Epithelial cell of proximal tubule (primary cell): ENCODE data around the gene BLOC1S4. TPM values are rescaled to one million over a fixed set of nuclear protein-coding genes. Genes with fewer than 3 reads are reported as not detected.

Experiments
- DNase-seq: peaks from one replicate; pipeline ENCODE4 v3.0.0-alpha.2; 2011; ENCODE audit warnings: low read depth
- H3K4me3 ChIP-seq: 2 replicates; pipeline ENCODE4 v1.5.1; 2011; ENCODE audit warnings: low read depth, mild to moderate bottlenecking, low read length
- total RNA-seq: library from RNA; depleted of rRNA; stranded (reverse); fragments of >200 nt; gene quantifications from 2 replicates; pipeline ENCODE4 v1.2.3, GENCODE V29; 2015
- TF ChIP-seq, protein P1 (sequence below): conservative IDR thresholded peaks from 2 replicates; pipeline ENCODE4 v1.5.1; 2012; ENCODE audit warnings: low read depth, mild to moderate bottlenecking, low read length

The BLOC1S4 gene
- total RNA-seq, 1 donor from 2014 or later = 22.0 TPM

DNA sequence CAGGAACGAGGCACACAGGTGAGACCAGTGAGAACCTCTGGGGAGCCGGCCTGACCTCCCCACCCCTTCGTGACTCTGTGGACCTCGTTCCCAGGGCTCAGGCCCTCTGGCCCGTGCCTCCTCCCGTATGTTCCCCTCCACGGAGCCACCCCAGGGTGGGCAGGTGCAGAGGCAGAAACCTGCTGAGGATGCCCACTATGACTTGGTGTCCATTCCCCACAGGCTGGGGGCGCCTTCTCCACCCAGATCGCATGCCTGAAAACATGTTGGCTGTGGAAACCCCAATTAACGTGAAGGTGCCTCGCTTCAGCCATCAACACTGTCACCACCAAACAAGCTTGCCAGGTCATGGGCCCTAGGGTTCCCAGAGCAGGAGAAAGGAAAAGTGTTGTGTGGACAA, 27.0 kb downstream of the BLOC1S4 start:
- no peak for DNase-seq
- H3K4me3 ChIP-seq = no peak overlapping the region
- TF ChIP-seq, protein P1, sequence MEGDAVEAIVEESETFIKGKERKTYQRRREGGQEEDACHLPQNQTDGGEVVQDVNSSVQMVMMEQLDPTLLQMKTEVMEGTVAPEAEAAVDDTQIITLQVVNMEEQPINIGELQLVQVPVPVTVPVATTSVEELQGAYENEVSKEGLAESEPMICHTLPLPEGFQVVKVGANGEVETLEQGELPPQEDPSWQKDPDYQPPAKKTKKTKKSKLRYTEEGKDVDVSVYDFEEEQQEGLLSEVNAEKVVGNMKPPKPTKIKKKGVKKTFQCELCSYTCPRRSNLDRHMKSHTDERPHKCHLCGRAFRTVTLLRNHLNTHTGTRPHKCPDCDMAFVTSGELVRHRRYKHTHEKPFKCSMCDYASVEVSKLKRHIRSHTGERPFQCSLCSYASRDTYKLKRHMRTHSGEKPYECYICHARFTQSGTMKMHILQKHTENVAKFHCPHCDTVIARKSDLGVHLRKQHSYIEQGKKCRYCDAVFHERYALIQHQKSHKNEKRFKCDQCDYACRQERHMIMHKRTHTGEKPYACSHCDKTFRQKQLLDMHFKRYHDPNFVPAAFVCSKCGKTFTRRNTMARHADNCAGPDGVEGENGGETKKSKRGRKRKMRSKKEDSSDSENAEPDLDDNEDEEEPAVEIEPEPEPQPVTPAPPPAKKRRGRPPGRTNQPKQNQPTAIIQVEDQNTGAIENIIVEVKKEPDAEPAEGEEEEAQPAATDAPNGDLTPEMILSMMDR = no peak

DNA sequence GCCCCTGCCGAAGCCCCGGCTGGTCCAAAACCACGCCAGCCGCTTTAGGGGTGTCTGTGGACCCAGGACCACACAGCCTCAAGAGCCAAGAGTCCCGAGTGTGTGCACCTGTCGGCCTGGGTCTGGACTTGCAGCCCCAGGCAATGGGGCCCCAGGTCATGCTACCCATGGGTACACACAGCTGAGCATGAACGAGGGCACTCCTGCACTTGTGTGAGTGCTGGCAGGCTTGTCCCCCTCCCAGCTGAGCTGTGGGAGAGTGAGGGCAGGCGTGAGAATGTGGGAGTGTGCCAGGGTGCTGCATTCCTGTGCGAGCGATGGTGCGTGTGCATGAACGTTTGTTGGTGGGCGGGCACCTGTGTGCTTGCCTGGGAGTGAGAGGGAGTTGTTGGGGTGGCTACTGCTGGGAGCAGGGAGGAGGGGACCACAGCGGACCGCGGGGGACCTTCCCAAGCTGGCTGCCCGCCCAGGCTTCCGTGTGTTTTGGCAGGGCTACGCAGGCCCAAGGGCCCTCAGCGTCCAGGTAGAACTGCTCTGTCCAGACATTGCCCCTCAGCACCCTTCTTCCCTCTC, 30.8 kb downstream of the BLOC1S4 start:
- DNase-seq = no peak
- H3K4me3 ChIP-seq = no peak overlapping the region
- TF ChIP-seq, protein P1 = no peak

DNA sequence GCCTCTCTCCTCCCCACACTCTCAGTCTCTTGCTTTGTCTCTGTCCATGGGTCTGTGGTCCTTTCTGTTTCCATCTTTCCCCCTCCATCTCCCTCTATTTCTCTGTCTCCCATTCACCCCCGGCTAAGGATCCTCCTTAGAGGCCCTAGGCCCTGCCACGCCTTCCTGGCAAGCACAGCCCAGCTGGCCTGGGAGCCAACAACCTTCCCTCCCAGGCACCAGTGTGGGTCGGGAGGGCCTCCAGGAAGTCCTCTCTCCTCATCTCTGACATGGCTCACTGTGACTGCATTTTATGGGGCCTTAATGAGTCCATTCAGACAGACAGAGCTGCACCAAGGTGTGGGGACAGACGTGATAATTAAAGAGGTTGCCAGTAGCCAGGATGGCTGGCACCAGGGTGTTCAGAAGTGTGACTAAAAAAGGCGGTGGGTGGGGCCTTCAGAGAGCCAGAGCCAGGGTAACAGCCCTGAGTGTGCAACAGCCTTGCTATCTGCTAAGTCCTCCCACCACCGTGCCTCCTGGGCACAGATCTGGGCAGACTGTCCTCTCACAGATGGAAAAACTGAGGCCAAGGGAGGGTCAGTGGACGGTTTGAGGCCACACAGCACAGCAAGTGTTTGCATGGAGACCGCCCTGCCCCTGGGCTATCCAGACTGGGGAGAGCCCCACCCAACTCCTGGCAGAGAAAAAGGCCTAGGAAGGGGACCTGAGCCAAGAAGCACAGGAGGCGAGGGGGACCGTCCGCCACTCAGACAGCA, 31.5 kb downstream of the BLOC1S4 start:
- no peak overlapping the region for H3K4me3 ChIP-seq
- DNase-seq = no peak
- TF ChIP-seq, protein P1 = no peak

DNA sequence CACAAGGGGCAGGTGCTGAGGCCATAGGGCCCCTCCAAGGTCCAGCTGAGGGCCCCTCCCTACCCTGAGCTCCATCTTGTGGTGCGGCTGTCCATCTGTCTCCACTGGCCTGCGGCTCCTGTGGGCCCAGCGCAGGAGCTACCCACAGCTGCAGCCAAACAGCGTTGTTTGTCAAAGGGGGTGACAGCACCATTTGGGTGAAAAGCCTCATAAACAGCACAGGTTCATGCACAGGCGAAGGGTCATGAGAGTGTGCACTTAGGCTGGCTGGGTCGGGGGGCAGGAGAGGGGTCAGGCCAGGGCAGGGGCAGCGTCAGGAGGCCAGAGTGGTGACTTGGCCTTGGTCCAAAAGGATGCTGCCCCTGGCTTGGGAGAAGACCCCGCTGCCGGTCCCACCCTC, 32.3 kb downstream of the BLOC1S4 start:
- no peak for DNase-seq
- H3K4me3 ChIP-seq = no peak overlapping the region
- TF ChIP-seq, protein P1 = no peak

DNA sequence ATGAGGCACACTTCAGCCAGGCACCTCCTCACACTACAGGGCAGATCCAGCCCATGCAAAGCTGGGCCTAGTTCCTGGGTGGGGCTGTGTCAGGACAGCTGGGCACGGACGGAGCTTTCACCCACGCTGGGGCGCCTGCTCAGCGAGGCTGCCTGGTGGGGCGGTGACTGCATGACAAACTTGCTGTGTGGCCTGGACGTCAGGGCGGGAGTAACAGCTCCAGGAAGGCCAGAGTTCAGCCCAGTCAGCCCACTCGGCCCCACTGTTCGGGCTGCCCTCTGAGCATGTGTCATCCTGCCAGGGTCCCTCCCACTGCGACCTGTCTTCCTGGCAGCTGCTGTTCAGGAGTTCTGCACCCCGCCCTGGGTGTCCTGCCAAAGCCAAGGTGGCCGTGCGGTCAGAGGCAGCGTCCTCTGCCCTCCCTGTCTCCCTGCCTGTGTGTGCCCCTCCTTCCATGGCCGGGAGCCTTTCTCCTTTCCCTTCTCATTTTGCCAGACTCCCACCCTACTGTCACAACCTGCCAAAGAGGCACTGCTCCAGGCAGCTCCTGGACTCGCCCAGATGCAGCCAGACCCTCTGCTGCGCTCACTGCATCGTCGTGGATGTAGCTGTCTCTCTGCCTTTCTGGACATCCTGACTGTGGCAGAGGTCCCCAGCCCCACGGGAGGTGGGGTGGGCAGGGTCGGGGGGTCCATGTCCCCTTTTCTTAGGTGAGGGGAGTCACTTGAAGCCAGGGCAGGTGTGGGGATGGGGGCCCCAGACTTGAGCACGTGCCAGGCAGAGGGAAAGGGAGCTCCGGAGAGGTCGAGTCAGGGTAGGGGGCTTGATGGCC, 33.6 kb downstream of the BLOC1S4 start:
- DNase-seq = no peak
- no peak overlapping the region for H3K4me3 ChIP-seq
- TF ChIP-seq, protein P1 = no peak

DNA sequence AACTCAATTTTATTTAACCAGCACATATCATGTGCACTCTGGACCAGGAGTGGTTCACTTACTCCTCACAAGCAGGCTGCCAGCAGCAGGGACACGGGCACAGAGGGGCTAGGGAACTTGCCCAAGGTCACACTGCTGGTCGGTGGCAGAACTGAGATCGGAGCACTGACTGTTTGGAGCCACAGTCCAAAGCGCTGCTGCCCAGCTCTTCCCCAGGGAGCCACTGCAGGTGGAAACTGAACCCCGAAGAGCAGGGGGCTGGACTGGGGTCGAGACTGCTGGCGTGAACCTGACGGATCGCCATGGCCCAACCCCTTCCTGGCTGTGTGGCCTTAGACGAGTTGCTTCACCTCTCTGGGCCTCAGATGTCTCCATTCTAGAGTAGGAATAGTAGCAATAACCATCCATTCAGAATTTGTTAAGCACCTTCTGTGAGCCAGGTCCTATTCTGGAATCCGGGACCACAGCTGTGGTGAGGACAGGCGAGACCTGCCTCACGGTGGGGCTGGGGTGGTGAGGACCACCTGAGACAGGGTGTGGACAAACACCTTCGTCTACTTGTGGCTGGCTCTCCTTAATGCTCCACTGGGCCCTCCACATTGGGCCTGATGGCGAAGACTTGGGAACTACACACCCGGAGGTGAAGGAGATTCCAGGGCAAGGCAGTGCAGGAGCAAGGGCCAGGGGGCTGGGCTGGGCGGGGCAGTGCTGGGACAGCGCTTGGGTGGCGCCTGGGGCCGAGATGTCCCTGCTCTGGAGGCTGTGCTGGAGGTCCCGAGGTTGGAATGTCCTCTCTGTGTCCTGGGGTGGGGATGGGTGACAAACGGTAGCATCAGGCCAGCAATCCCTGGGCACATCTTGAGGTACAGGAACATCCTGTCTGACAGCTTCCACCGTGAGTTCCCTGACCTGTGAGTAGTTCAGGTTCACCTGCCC, 34.6 kb downstream of the BLOC1S4 start:
- TF ChIP-seq, protein P1 = no peak

More for the DNA sequence above, 34.6 kb downstream of the BLOC1S4 start:
- no peak for DNase-seq
- H3K4me3 ChIP-seq = no peak overlapping the region
